Measurements from ENCODE around the gene TAS2R7. TPM values are rescaled to one million over a fixed set of nuclear protein-coding genes. Genes with fewer than 3 reads are reported as not detected.
A peak's percentile ranks its signal among the peaks of the same experiment; 100 is the strongest.

TAS2R7 gene
- total RNA-seq, 1 donor from 2014 or later: not detected

GRCh38 chr12:10779103-10779502, 23.3 kb downstream of the TAS2R7 start:
- DNase-seq (ENCODE audit: low spot score, unreplicated experiment): no peak
- peaks cover 6% of the 10 kb centered on the region for H3K4me1 Mint-ChIP-seq (ENCODE audit: low read depth)
- H3K9me3 Mint-ChIP-seq (ENCODE audit: low read depth): no peaks in the 10 kb centered on the region
- no peak overlapping the region for H3K27ac Mint-ChIP-seq
- peaks cover 8% of the 10 kb centered on the region for H3K27me3 Mint-ChIP-seq
- no peak overlapping the region for H3K4me3 Mint-ChIP-seq (ENCODE audit: low read depth)
- TF ChIP-seq CTCF (IDR thresholded peaks at IDR 0.05; ENCODE audit: unreplicated experiment): no peak
- no peaks in the 10 kb centered on the region for H3K36me3 Mint-ChIP-seq (ENCODE audit: insufficient read depth)

GRCh38 chr12:10771132-10771733, 31.2 kb downstream of the TAS2R7 start:
- Mint-ChIP-seq H3K27ac (no peak overlapping the region), H3K4me3 (ENCODE audit: low read depth) (no peak overlapping the region), H3K9me3 (ENCODE audit: low read depth) (no peaks in the 10 kb centered on the region), H3K36me3 (ENCODE audit: insufficient read depth) (no peaks in the 10 kb centered on the region), H3K4me1 (ENCODE audit: low read depth) (peaks cover 12% of the 10 kb centered on the region), H3K27me3 (peaks cover 29% of the 10 kb centered on the region)
- TF ChIP-seq CTCF (IDR thresholded peaks at IDR 0.05; ENCODE audit: unreplicated experiment): peak; percentile 96
- DNase-seq (ENCODE audit: low spot score, unreplicated experiment): no peak

- no peak overlapping the region for H3K27ac Mint-ChIP-seq
- H3K9me3 Mint-ChIP-seq (ENCODE audit: low read depth): peaks cover 14% of the 10 kb centered on the region
- no peak for TF ChIP-seq CTCF (IDR thresholded peaks at IDR 0.05; ENCODE audit: unreplicated experiment)
- H3K4me3 Mint-ChIP-seq (ENCODE audit: low read depth): no peak overlapping the region
- peaks cover 5% of the 10 kb centered on the region for H3K36me3 Mint-ChIP-seq (ENCODE audit: insufficient read depth)
- peaks cover 16% of the 10 kb centered on the region for H3K27me3 Mint-ChIP-seq
- no peak for DNase-seq (ENCODE audit: low spot score, unreplicated experiment)
- H3K4me1 Mint-ChIP-seq (ENCODE audit: low read depth): no peaks in the 10 kb centered on the region
These were observed 42.8 kb downstream of the TAS2R7 start for GRCh38 chr12:10759657-10760056.

GRCh38 chr12:10756194-10756593, 46.2 kb downstream of the TAS2R7 start:
- no peak overlapping the region for H3K4me3 Mint-ChIP-seq (ENCODE audit: low read depth)

GRCh38 chr12:10753059-10753458, 49.4 kb downstream of the TAS2R7 start:
- H3K4me3 Mint-ChIP-seq (ENCODE audit: low read depth): no peak overlapping the region
- no peak for DNase-seq (ENCODE audit: low spot score, unreplicated experiment)
- H3K4me1 Mint-ChIP-seq (ENCODE audit: low read depth): peaks cover 8% of the 10 kb centered on the region
- no peak for TF ChIP-seq CTCF (IDR thresholded peaks at IDR 0.05; ENCODE audit: unreplicated experiment)
- H3K27ac Mint-ChIP-seq: no peak overlapping the region
- H3K27me3 Mint-ChIP-seq: no peaks in the 10 kb centered on the region
- H3K36me3 Mint-ChIP-seq (ENCODE audit: insufficient read depth): peaks cover 5% of the 10 kb centered on the region
- peaks cover 15% of the 10 kb centered on the region for H3K9me3 Mint-ChIP-seq (ENCODE audit: low read depth)

More at GRCh38 chr12:10756194-10756593, 46.2 kb downstream of the TAS2R7 start:
- Mint-ChIP-seq H3K4me1 (ENCODE audit: low read depth) (peaks cover 5% of the 10 kb centered on the region), H3K27me3 (peaks cover 9% of the 10 kb centered on the region), H3K36me3 (ENCODE audit: insufficient read depth) (peaks cover 5% of the 10 kb centered on the region), H3K9me3 (ENCODE audit: low read depth) (peaks cover 15% of the 10 kb centered on the region), H3K27ac (no peak overlapping the region)
- DNase-seq (ENCODE audit: low spot score, unreplicated experiment): no peak
- no peak for TF ChIP-seq CTCF (IDR thresholded peaks at IDR 0.05; ENCODE audit: unreplicated experiment)

Other genes with a start within 250 kb of the TAS2R7 start
- gene MAGOHB, start 189.0 kb downstream of the TAS2R7 start, total RNA-seq: 48.3 and 50.3 TPM in 2 replicates
- 0.79 and 0.95 TPM in 2 replicates for gene STYK1, start 128.6 kb downstream of the TAS2R7 start, total RNA-seq
- gene YBX3, start 79.3 kb downstream of the TAS2R7 start, total RNA-seq: 200 and 215 TPM in 2 replicates
- 0.24 TPM in 1 of 2 replicates, not detected in the other for gene TAS2R8, start 4.7 kb upstream of the TAS2R7 start, total RNA-seq
- 0.26 and 0.29 TPM in 2 replicates for gene TAS2R9, start 7.5 kb upstream of the TAS2R7 start, total RNA-seq
- gene TAS2R10, start 23.7 kb upstream of the TAS2R7 start, total RNA-seq: 1.6 and 3.1 TPM in 2 replicates
- 8.7 and 9.4 TPM in 2 replicates for gene PRR4, start 46.8 kb upstream of the TAS2R7 start, total RNA-seq
- 40.0 and 43.8 TPM in 2 replicates for gene PRH1, start 81.6 kb upstream of the TAS2R7 start, total RNA-seq
- gene TAS2R13, start 106.9 kb upstream of the TAS2R7 start, total RNA-seq: 3.0 and 3.4 TPM in 2 replicates
- gene PRH2, start 126.6 kb upstream of the TAS2R7 start, total RNA-seq: not detected in 2 replicates
- 5.7 and 6.1 TPM in 2 replicates for gene TAS2R14, start 136.6 kb upstream of the TAS2R7 start, total RNA-seq
- 2.7 and 3.5 TPM in 2 replicates for gene TAS2R50, start 184.3 kb upstream of the TAS2R7 start, total RNA-seq
- gene TAS2R20, start 195.7 kb upstream of the TAS2R7 start, total RNA-seq: 3.8 and 4.0 TPM in 2 replicates
- 6.6 and 8.5 TPM in 2 replicates for gene TAS2R19, start 220.0 kb upstream of the TAS2R7 start, total RNA-seq
- gene TAS2R31, start 228.8 kb upstream of the TAS2R7 start, total RNA-seq: 8.6 and 10.3 TPM in 2 replicates